HCT116 (cell line): ENCODE data around the gene WASF1. TPM values are rescaled to one million over a fixed set of nuclear protein-coding genes. Genes with fewer than 3 reads are reported as not detected.

ENCODE experiments used
- ATAC-seq: fragments of 200-7000 bp; cut with Tn5 transposase; 2 replicates; pipeline ENCODE4 v1.9.1; 2020; ENCODE audit warnings: mild to moderate bottlenecking, moderate library complexity
- BruUV-seq: library from RNA; stranded (reverse); fragments of 400-500 nt; replicated peaks from 2 replicates; lab custom pipeline; 2021; lab: Mats Ljungman, UMichigan
- CTCF ChIA-PET: fragments of 300-600 bp; sonication (Branson Sonifier 250); formaldehyde crosslinking; loops from one replicate; lab custom pipeline; 2021; ENCODE audit warnings: antibody characterized with exemption; lab: Charles Lee
- POLR2A ChIA-PET: fragments of 300-600, 350-600 bp; sonication (Branson Sonifier 250); formaldehyde crosslinking; loops from one replicate; lab custom pipeline; 2021; ENCODE audit warnings: antibody characterized with exemption; lab: Charles Lee
- RAD21 ChIA-PET, 2 experiments: fragments of 300-600 bp; sonication (Branson Sonifier 250); formaldehyde crosslinking; loops; one replicate each; lab custom pipeline; 2023; ENCODE audit warnings: low total read pairs in 2 of 2; ENCODE audit not compliant: uncharacterized antibody in 2 of 2, unreplicated experiment in 2 of 2, low non-redundant PET in 1 of 2; lab: Charles Lee
- DNase-seq: peaks from one replicate; pipeline ENCODE4 v3.0.0-alpha.2; 2010; ENCODE audit warnings: low read depth, low spot score
- H2AFZ ChIP-seq: fragments of 200-600 bp; shearing (Covaris generic), sonication (generic); 2 replicates; pipeline ENCODE4 v1.6.1; 2017; ENCODE audit warnings: low read depth, mixed run types, mixed read lengths, antibody characterized with exemption, low read length; ENCODE audit not compliant: poor library complexity, severe bottlenecking
- H3K27ac ChIP-seq: 2 replicates; pipeline ENCODE4 v1.5.1; 2012; ENCODE audit warnings: low read depth, low read length
- H3K27me3 ChIP-seq: fragments of 200-600 bp; sonication (generic); 2 replicates; pipeline ENCODE4 v1.6.1; 2016; ENCODE audit warnings: mixed run types, low read length, mixed read lengths; ENCODE audit not compliant: insufficient read depth
- H3K36me3 ChIP-seq, 2 experiments: fragments of 200-500 bp in 1 of 2; fragments of 200-600 bp in 1 of 2; sonication (Bioruptor generic) in 1 of 2; sonication (generic) in 1 of 2; 2 replicates each; pipeline versions ENCODE4 v1.5.1 to v1.6.1; 2014 to 2016; ENCODE audit warnings: low read length in 2 of 2, inconsistent platforms in 1 of 2, mixed read lengths in 1 of 2, mixed run types in 1 of 2; ENCODE audit not compliant: insufficient read depth in 2 of 2, control insufficient read depth in 1 of 2
- H3K4me1 ChIP-seq, 2 experiments: fragments of 200-600 bp in 1 of 2; sonication (generic) in 1 of 2; 2 replicates each; pipeline versions ENCODE4 v1.5.1 to v1.6.1; 2012 to 2017; ENCODE audit warnings: low read length in 2 of 2, inconsistent platforms in 1 of 2, mild to moderate bottlenecking in 1 of 2, mixed read lengths in 1 of 2, mixed run types in 1 of 2, moderate library complexity in 1 of 2; ENCODE audit not compliant: insufficient read depth in 2 of 2, control insufficient read depth in 1 of 2
- H3K4me2 ChIP-seq: fragments of 200-600 bp; sonication (generic); 2 replicates; pipeline ENCODE4 v1.6.1; 2017; ENCODE audit warnings: mixed run types, low read length, mixed read lengths
- H3K4me3 ChIP-seq, 2 experiments: fragments of 200-600 bp in 1 of 2; sonication (generic) in 1 of 2; replicated peaks in 1 of 2; 2 replicates each; pipeline ENCODE4 v1.5.1; 2011 to 2016; ENCODE audit warnings: low read length in 2 of 2, control low read depth in 1 of 2, low read depth in 1 of 2, mild to moderate bottlenecking in 1 of 2, mixed read lengths in 1 of 2, mixed run types in 1 of 2
- H3K79me2 ChIP-seq: fragments of 200-600 bp; sonication (generic); 2 replicates; pipeline ENCODE4 v1.6.1; 2017; ENCODE audit warnings: mild to moderate bottlenecking, mixed run types, low read length, moderate library complexity, mixed read lengths; ENCODE audit not compliant: insufficient read depth
- H3K9ac ChIP-seq: fragments of 200-600 bp; sonication (generic); 2 replicates; pipeline ENCODE4 v1.6.1; 2016; ENCODE audit warnings: low read length, mixed read lengths
- H3K9me2 ChIP-seq: fragments of 200-600 bp; sonication (generic), shearing (Covaris generic); 2 replicates; pipeline ENCODE4 v1.6.1; 2017; ENCODE audit warnings: mixed run types, mild to moderate bottlenecking, moderate library complexity; ENCODE audit not compliant: insufficient read depth
- H3K9me3 ChIP-seq, 2 experiments: fragments of 200-500 bp in 1 of 2; fragments of 200-600 bp in 1 of 2; sonication (Bioruptor generic) in 1 of 2; sonication (generic) in 1 of 2; 2 replicates each; pipeline ENCODE4 v1.6.1; 2014 to 2017; ENCODE audit warnings: low read length in 2 of 2, mixed read lengths in 2 of 2, inconsistent platforms in 1 of 2, low read depth in 1 of 2, mild to moderate bottlenecking in 1 of 2, mixed run types in 1 of 2, moderate library complexity in 1 of 2; ENCODE audit not compliant: control insufficient read depth in 1 of 2, insufficient read depth in 1 of 2
- H4K20me1 ChIP-seq: fragments of 200-600 bp; sonication (generic), shearing (Covaris generic); 2 replicates; pipeline ENCODE4 v1.6.1; 2017; ENCODE audit warnings: mixed run types, mild to moderate bottlenecking, moderate library complexity; ENCODE audit not compliant: insufficient read depth
- CBX3 ChIP-seq: IDR thresholded peaks from 2 replicates; pipeline ENCODE4 v1.6.1; 2012; ENCODE audit warnings: low read depth
- CTCF ChIP-seq, 3 experiments: fragments of 200-600 bp in 1 of 3; sonication (generic) in 1 of 3; IDR thresholded peaks in 2 of 3; conservative IDR thresholded peaks in 1 of 3; 2 replicates each; pipeline ENCODE4 v1.5.1; 2012 to 2017; ENCODE audit warnings: low read depth in 2 of 3, low read length in 2 of 3, antibody characterized with exemption in 1 of 3, borderline replicate concordance in 1 of 3, control low read depth in 1 of 3, mild to moderate bottlenecking in 1 of 3, mixed read lengths in 1 of 3, mixed run types in 1 of 3, moderate library complexity in 1 of 3; ENCODE audit not compliant: insufficient read depth in 1 of 3
- ELF1 ChIP-seq: IDR thresholded peaks from 2 replicates; pipeline ENCODE4 v1.6.1; 2012; ENCODE audit warnings: low read depth, borderline replicate concordance
- EZH2 ChIP-seq: fragments of 200-600 bp; sonication (generic); IDR thresholded peaks from 2 replicates; pipeline ENCODE4 v1.6.1; 2017; ENCODE audit warnings: antibody characterized with exemption, mixed run types
- EZH2phosphoT487 ChIP-seq: fragments of 200-600 bp; IDR thresholded peaks from 2 replicates; pipeline ENCODE4 v1.6.1; 2018; ENCODE audit warnings: antibody characterized with exemption, borderline replicate concordance
- FOSL1 ChIP-seq: IDR thresholded peaks from 2 replicates; pipeline ENCODE4 v1.6.1; 2012; ENCODE audit warnings: low read depth
- POLR2AphosphoS5 ChIP-seq: IDR thresholded peaks from 2 replicates; pipeline ENCODE4 v1.6.1; 2011; ENCODE audit warnings: mild to moderate bottlenecking, low read depth, low read length, moderate library complexity
- SP1 ChIP-seq: IDR thresholded peaks from 2 replicates; pipeline ENCODE4 v1.6.1; 2012; ENCODE audit warnings: low read depth
- TCF7L2 ChIP-seq: IDR thresholded peaks from 2 replicates; pipeline ENCODE4 v1.7.0; 2011; ENCODE audit warnings: borderline replicate concordance, inconsistent platforms; ENCODE audit not compliant: insufficient read depth, insufficient read length; ENCODE audit errors: extremely low read depth
- YY1 ChIP-seq: IDR thresholded peaks from 2 replicates; pipeline ENCODE4 v1.6.1; 2011; ENCODE audit warnings: low read length, low read depth, moderate library complexity, mild to moderate bottlenecking; ENCODE audit not compliant: insufficient replicate concordance; ENCODE audit errors: extremely low read depth
- ZFX ChIP-seq: fragments of 450-650 bp; IDR thresholded peaks from 2 replicates; pipeline ENCODE4 v1.6.1; 2017
- intact Hi-C: fragments of 100-400 bp; cut with micrococcal nuclease; formaldehyde crosslinking; loops from 2 replicates; pipeline ENCODE4 v1.10.0; 2022
- total RNA-seq: library from RNA; stranded (reverse); gene quantifications from one replicate; pipeline ENCODE4 v1.2.1, GENCODE V29; 2021; ENCODE audit not compliant: unreplicated experiment
- TF ChIP-seq, protein P1 (sequence below): IDR thresholded peaks from 2 replicates; pipeline ENCODE4 v1.6.1; 2012
- TF ChIP-seq, protein P2 (sequence below): IDR thresholded peaks from 2 replicates; pipeline ENCODE4 v1.6.1; 2012
- TF ChIP-seq, protein P3 (sequence below): IDR thresholded peaks from 2 replicates; pipeline ENCODE4 v1.6.1; 2011; ENCODE audit warnings: mild to moderate bottlenecking, low read length, moderate library complexity; ENCODE audit not compliant: insufficient replicate concordance; ENCODE audit errors: extremely low read depth

The WASF1 gene
- total RNA-seq, 1 experiment from 2014 or later = 25.9 TPM

DNA sequence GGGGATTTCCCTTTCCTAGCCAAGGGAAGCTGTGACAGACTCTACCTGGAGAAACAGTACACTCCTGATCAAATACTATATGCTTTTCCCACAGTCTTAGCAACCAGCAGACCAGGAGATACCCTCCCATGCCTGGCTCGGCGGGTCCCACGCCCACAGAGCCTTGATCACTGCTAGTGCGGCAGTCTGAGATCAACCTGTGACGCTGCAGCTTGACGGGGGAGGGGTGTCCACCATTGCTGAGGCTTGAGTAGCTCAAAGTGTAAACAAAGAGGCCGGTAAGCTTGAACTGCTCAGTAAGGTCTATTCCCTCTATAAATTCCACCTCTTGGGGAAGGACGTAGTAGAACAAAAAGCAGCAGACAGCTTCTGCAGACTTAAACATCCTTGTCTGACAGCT lies 63.2 kb downstream of the WASF1 start:
- Histone ChIP-seq H4K20me1 (no peaks in the 10 kb centered on the region), H3K4me2 (no peak overlapping the region), H3K9me3 (no peaks in the 10 kb centered on the region), H3K27ac (no peak overlapping the region), H3K4me3 (no peak overlapping the region), H3K36me3 (no peaks in the 10 kb centered on the region), H2AFZ (no peak overlapping the region), H3K9me2 (no peaks in the 10 kb centered on the region), H3K9ac (no peak overlapping the region), H3K27me3 (no peaks in the 10 kb centered on the region), H3K4me1 (no peaks in the 10 kb centered on the region), H3K79me2 (no peaks in the 10 kb centered on the region)
- no peak for ATAC-seq
- intact Hi-C loops = no loop called here
- ChIA-PET RAD21 (no interaction called here), POLR2A (no interaction called here), CTCF (no interaction called here)
- BruUV-seq = no TSS peak
- TF ChIP-seq, protein P1, sequence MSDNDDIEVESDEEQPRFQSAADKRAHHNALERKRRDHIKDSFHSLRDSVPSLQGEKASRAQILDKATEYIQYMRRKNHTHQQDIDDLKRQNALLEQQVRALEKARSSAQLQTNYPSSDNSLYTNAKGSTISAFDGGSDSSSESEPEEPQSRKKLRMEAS = no peak
- TF ChIP-seq CTCF (IDR thresholded peaks at IDR 0.05 in 2 of 3, conservative IDR thresholded peaks at IDR 0.05 in 1 of 3; ENCODE audit: borderline replicate concordance in 1 of 3, insufficient read depth in 1 of 3, low read depth in 2 of 3, low read length in 2 of 3) (no peak), EZH2 (no peak), YY1 (no peak), EZH2phosphoT487 (no peak), TCF7L2 (no peak), ELF1 (no peak)
- DNase-seq = no peak

DNA sequence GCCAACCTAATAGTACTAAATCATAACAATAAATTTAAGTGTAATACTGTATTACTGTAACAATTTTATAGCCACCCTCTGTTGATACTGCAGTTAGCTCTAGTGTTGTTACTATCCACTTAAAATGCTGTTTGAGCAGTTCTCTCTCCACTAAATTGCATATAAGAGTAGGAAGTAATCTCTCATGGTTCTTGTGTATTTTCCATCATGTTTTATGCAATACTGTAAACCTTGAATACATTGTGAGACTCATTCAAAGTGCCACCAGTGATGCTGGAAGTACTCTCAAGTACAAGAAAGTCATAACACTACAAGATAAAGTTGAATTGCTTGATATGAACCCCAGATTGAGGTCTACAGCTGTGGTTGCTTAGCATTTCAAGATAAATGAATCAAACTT lies 65.5 kb downstream of the WASF1 start:
- Histone ChIP-seq H3K36me3 (no peaks in the 10 kb centered on the region), H3K9me3 (no peaks in the 10 kb centered on the region), H3K4me3 (no peak overlapping the region), H3K79me2 (no peaks in the 10 kb centered on the region), H3K9ac (no peak overlapping the region), H3K4me1 (no peaks in the 10 kb centered on the region), H3K27ac (no peak overlapping the region), H3K4me2 (no peak overlapping the region), H2AFZ (no peak overlapping the region), H3K9me2 (no peaks in the 10 kb centered on the region), H4K20me1 (no peaks in the 10 kb centered on the region), H3K27me3 (no peaks in the 10 kb centered on the region)
- no peak for ATAC-seq
- POLR2A ChIA-PET = no interaction called here
- BruUV-seq = no TSS peak
- RAD21 ChIA-PET = no interaction called here
- TF ChIP-seq SP1 (no peak), CBX3 (no peak), POLR2AphosphoS5 (no peak), FOSL1 (no peak), EZH2phosphoT487 (no peak), ZFX (no peak)
- TF ChIP-seq, protein P2, sequence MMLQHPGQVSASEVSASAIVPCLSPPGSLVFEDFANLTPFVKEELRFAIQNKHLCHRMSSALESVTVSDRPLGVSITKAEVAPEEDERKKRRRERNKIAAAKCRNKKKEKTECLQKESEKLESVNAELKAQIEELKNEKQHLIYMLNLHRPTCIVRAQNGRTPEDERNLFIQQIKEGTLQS = no peak
- TF ChIP-seq, protein P1 = no peak
- TF ChIP-seq, protein P3, sequence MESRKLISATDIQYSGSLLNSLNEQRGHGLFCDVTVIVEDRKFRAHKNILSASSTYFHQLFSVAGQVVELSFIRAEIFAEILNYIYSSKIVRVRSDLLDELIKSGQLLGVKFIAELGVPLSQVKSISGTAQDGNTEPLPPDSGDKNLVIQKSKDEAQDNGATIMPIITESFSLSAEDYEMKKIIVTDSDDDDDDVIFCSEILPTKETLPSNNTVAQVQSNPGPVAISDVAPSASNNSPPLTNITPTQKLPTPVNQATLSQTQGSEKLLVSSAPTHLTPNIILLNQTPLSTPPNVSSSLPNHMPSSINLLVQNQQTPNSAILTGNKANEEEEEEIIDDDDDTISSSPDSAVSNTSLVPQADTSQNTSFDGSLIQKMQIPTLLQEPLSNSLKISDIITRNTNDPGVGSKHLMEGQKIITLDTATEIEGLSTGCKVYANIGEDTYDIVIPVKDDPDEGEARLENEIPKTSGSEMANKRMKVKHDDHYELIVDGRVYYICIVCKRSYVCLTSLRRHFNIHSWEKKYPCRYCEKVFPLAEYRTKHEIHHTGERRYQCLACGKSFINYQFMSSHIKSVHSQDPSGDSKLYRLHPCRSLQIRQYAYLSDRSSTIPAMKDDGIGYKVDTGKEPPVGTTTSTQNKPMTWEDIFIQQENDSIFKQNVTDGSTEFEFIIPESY = no peak
- CTCF ChIA-PET = no interaction called here
- intact Hi-C loops = no loop called here
- no peak for DNase-seq
